Upper lobe of right lung (tissue), 1 donor: Measurements from ENCODE around the gene GPR25. TPM values are rescaled to one million over a fixed set of nuclear protein-coding genes. Genes with fewer than 3 reads are reported as not detected.

Experiments
- ATAC-seq: fragments of 200-7000 bp; cut with Tn5 transposase; one replicate; pipeline ENCODE4 v1.9.1; 2020; ENCODE audit warnings: mild to moderate bottlenecking, moderate library complexity
- DNase-seq: peaks from one replicate; pipeline ENCODE4 v3.0.0-alpha.2; 2020
- H3K27ac ChIP-seq: fragments of 200-600 bp; one replicate; pipeline ENCODE4 v1.8.0; 2022
- H3K27me3 ChIP-seq: fragments of 200-600 bp; one replicate; pipeline ENCODE4 v1.8.0; 2022; ENCODE audit warnings: mild to moderate bottlenecking
- H3K36me3 ChIP-seq: fragments of 200-600 bp; one replicate; pipeline ENCODE4 v1.8.0; 2022
- H3K4me1 ChIP-seq: fragments of 200-600 bp; one replicate; pipeline ENCODE4 v1.8.0; 2022
- H3K4me3 ChIP-seq: fragments of 200-600 bp; one replicate; pipeline ENCODE4 v1.8.0; 2022; ENCODE audit warnings: mild to moderate bottlenecking
- H3K9me3 ChIP-seq: fragments of 200-600 bp; one replicate; pipeline ENCODE4 v1.8.0; 2022
- CTCF ChIP-seq: fragments of 200-600 bp; IDR thresholded peaks from one replicate; pipeline ENCODE4 v1.8.0; 2022; ENCODE audit warnings: antibody characterized with exemption
- intact Hi-C: fragments of 100-400 bp; cut with DNase I; formaldehyde crosslinking; loops from one replicate; pipeline ENCODE4 v1.11.0; 2022
- total RNA-seq: library from RNA; stranded (reverse); fragmentation: NEBNext Ultra II Directional; extraction: Animal tissue kit (Norgen Biotek cat#: 25700); gene quantifications from one replicate; pipeline ENCODE4 v1.2.1, GENCODE V29; 2021
- donor health status: DM: no; HTN: yes; CAD: no; lungs with severe emphysema.

Gene GPR25
- total RNA-seq, 1 donor from 2014 or later = 0.32 TPM

DNA sequence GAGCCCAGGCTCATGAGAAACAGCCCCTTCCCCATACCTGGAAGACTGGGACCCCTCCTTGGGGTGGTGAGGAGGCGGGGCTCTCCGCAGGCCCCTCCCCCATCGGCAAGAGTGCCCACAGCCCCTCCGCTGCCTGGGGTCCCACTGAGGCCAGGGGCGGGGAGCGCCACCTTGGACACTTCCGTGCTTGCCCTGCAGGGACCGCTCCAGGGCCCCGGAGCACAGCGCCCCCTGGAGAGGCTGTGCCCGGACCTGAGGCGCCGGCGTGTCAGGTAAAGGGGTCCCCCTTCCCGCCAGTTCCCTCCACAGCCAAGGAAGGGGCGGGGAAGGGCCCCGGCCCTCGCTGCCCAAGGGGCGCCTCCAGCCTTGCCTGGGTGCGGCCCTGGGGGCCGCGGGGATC is 43.4 kb downstream of the GPR25 start:
- intact Hi-C loops = no loop called here
- DNase-seq (no peak), ATAC-seq (no peak)
- H3K4me1 ChIP-seq = no peaks in the 10 kb centered on the region
- no peak overlapping the region for H3K27ac ChIP-seq
- H3K36me3 ChIP-seq = no peaks in the 10 kb centered on the region
- H3K9me3 ChIP-seq = no peaks in the 10 kb centered on the region
- TF ChIP-seq CTCF = no peak
- no peaks in the 10 kb centered on the region for H3K27me3 ChIP-seq
- no peak overlapping the region for H3K4me3 ChIP-seq

- DNase-seq (no peak), ATAC-seq (no peak)
- H3K27ac ChIP-seq = no peak overlapping the region
- H3K27me3 ChIP-seq = no peaks in the 10 kb centered on the region
- H3K9me3 ChIP-seq = no peaks in the 10 kb centered on the region
- H3K4me3 ChIP-seq = no peak overlapping the region
- H3K36me3 ChIP-seq = no peaks in the 10 kb centered on the region
- no peaks in the 10 kb centered on the region for H3K4me1 ChIP-seq
- no peak for TF ChIP-seq CTCF
- intact Hi-C loops = no loop called here
These were observed 43.9 kb downstream of the GPR25 start for GRCh38 chr1:200916681-200917080.

GRCh38 chr1:200917291-200917817 is 44.6 kb downstream of the GPR25 start:
- no peak for TF ChIP-seq CTCF
- intact Hi-C loops = no loop called here
- H3K4me1 ChIP-seq = no peaks in the 10 kb centered on the region
- ATAC-seq (no peak), DNase-seq (no peak)
- no peaks in the 10 kb centered on the region for H3K27me3 ChIP-seq
- H3K36me3 ChIP-seq = no peaks in the 10 kb centered on the region
- no peak overlapping the region for H3K27ac ChIP-seq
- H3K9me3 ChIP-seq = no peaks in the 10 kb centered on the region
- no peak overlapping the region for H3K4me3 ChIP-seq

DNA sequence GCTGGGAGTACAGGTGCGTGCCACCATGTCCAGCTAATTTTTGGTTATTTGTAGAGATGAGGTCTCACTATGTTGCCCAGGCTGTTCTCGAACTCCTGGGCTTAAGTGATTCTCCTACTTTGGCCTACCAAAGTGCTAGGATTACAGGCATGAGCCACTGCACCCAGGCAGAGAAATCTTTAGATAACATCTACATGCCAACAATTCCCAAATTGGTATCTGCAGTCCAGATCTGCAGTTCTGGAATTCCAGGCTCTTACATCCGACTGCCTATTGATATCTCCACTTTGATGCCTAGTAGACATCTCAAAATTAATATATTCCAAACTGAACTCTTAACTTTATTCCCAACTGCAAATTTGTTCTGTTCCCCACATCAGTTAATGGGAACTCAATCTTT is 45.2 kb downstream of the GPR25 start:
- no peak overlapping the region for H3K4me3 ChIP-seq
- ATAC-seq (no peak), DNase-seq (no peak)
- no peak overlapping the region for H3K27ac ChIP-seq
- no peaks in the 10 kb centered on the region for H3K36me3 ChIP-seq
- H3K27me3 ChIP-seq = no peaks in the 10 kb centered on the region
- intact Hi-C loops = no loop called here
- TF ChIP-seq CTCF = no peak
- no peaks in the 10 kb centered on the region for H3K9me3 ChIP-seq
- H3K4me1 ChIP-seq = no peaks in the 10 kb centered on the region

- no peak for TF ChIP-seq CTCF
- DNase-seq (no peak), ATAC-seq (no peak)
- Histone ChIP-seq H3K36me3 (no peaks in the 10 kb centered on the region), H3K9me3 (no peaks in the 10 kb centered on the region), H3K27ac (no peak overlapping the region), H3K27me3 (no peaks in the 10 kb centered on the region), H3K4me3 (no peak overlapping the region), H3K4me1 (no peaks in the 10 kb centered on the region)
- intact Hi-C loops = no loop called here
These were observed 46.6 kb downstream of the GPR25 start for GRCh38 chr1:200919386-200919785.

- H3K27me3 ChIP-seq = no peaks in the 10 kb centered on the region
- intact Hi-C loops = no loop called here
- H3K27ac ChIP-seq = no peak overlapping the region
- no peak for TF ChIP-seq CTCF
- H3K4me1 ChIP-seq = no peaks in the 10 kb centered on the region
- no peak for ATAC-seq
- no peaks in the 10 kb centered on the region for H3K36me3 ChIP-seq
- no peak for DNase-seq
- no peaks in the 10 kb centered on the region for H3K9me3 ChIP-seq
- no peak overlapping the region for H3K4me3 ChIP-seq
These were observed 48.9 kb downstream of the GPR25 start for GRCh38 chr1:200921571-200922110.
